Measurements from ENCODE around the gene SMAD5. TPM values are rescaled to one million over a fixed set of nuclear protein-coding genes. Genes with fewer than 3 reads are reported as not detected.

The SMAD5 gene
- polyA plus RNA-seq, 3 donors, result 7.9 to 19.2 (median 17.3) TPM

DNA sequence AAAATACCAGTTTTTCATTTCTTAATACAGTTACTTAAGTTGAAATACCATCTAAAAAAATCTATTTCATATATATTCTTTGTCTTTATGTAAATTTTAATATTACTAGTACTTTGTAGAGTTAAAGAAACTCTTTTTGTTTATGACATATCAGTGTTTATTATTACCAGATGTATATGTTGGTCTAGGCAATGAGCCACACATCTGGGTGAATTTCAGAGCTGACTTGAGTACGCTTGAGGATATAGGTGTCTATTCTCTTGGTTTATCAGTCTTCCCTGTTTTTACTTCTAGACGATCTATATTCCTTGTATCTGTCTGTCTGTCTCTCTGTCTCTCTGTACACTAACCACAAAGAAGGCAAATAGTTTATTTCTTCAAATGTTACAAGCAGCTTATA is 2.9 kb downstream of the SMAD5 start:
- Histone ChIP-seq H3K79me2 (ENCODE audit: insufficient read depth, low read length) (peaks cover 78% of the 10 kb centered on the region), H3K9ac (ENCODE audit: insufficient read depth, low read length, poor library complexity, severe bottlenecking) (no peak overlapping the region), H3K4me3 (replicated peaks in 1 of 3; ENCODE audit: low read depth in 2 of 3, low read length in 3 of 3) (no peak overlapping the region), H3K9me3 (replicated peaks in 1 of 2; ENCODE audit: control insufficient read depth in 1 of 2, insufficient read depth in 1 of 2, low read length in 2 of 2) (no peaks in the 10 kb centered on the region), H3K4me2 (replicated peaks; ENCODE audit: extremely low read depth, low read length, poor library complexity, severe bottlenecking) (no peak overlapping the region), H3K4me1 (ENCODE audit: control insufficient read depth in 1 of 2, insufficient read depth in 2 of 2, low read length in 2 of 2) (peaks cover 9 to 22% of the 10 kb centered on the region in 2 donors), H3K36me3 (replicated peaks in 1 of 2; ENCODE audit: control insufficient read depth in 1 of 2, insufficient read depth in 2 of 2, low read length in 2 of 2) (no peaks in the 10 kb centered on the region), H2AFZ (ENCODE audit: insufficient read depth, low read depth, low read length, poor library complexity, severe bottlenecking) (no peak overlapping the region), H3K27me3 (ENCODE audit: control insufficient read depth in 2 of 2, insufficient read depth in 2 of 2, low read length in 2 of 2) (peaks cover 0 to 4% of the 10 kb centered on the region in 2 donors), H4K20me1 (ENCODE audit: insufficient read depth, low read length) (peaks cover 65% of the 10 kb centered on the region), H3K27ac (ENCODE audit: low read depth in 1 of 2, low read length in 2 of 2) (no peak overlapping the region)
- H3K4me3 Mint-ChIP-seq, result no peak overlapping the region
- no CpG with 5 or more reads among the region's 2 CpGs for WGBS (ENCODE audit: insufficient coverage)
- peaks cover 3 to 11% (median 3%) of the 10 kb centered on the region in 3 donors for H3K27me3 Mint-ChIP-seq (ENCODE audit: low read depth in 3 of 3)
- H3K4me1 Mint-ChIP-seq, result peaks cover 37% of the 10 kb centered on the region
- peaks cover 0 to 6% of the 10 kb centered on the region in 2 donors for H3K36me3 Mint-ChIP-seq
- intact Hi-C loops (cut with micrococcal nuclease), result no loop called here
- TF ChIP-seq, protein P1, sequence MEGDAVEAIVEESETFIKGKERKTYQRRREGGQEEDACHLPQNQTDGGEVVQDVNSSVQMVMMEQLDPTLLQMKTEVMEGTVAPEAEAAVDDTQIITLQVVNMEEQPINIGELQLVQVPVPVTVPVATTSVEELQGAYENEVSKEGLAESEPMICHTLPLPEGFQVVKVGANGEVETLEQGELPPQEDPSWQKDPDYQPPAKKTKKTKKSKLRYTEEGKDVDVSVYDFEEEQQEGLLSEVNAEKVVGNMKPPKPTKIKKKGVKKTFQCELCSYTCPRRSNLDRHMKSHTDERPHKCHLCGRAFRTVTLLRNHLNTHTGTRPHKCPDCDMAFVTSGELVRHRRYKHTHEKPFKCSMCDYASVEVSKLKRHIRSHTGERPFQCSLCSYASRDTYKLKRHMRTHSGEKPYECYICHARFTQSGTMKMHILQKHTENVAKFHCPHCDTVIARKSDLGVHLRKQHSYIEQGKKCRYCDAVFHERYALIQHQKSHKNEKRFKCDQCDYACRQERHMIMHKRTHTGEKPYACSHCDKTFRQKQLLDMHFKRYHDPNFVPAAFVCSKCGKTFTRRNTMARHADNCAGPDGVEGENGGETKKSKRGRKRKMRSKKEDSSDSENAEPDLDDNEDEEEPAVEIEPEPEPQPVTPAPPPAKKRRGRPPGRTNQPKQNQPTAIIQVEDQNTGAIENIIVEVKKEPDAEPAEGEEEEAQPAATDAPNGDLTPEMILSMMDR (IDR thresholded peaks at IDR 0.05), result no peak
- no peak overlapping the region for H3K27ac Mint-ChIP-seq
- peaks cover 0 to 2% (median 0%) of the 10 kb centered on the region in 7 donors for H3K9me3 Mint-ChIP-seq
- no peak for DNase-seq

DNA sequence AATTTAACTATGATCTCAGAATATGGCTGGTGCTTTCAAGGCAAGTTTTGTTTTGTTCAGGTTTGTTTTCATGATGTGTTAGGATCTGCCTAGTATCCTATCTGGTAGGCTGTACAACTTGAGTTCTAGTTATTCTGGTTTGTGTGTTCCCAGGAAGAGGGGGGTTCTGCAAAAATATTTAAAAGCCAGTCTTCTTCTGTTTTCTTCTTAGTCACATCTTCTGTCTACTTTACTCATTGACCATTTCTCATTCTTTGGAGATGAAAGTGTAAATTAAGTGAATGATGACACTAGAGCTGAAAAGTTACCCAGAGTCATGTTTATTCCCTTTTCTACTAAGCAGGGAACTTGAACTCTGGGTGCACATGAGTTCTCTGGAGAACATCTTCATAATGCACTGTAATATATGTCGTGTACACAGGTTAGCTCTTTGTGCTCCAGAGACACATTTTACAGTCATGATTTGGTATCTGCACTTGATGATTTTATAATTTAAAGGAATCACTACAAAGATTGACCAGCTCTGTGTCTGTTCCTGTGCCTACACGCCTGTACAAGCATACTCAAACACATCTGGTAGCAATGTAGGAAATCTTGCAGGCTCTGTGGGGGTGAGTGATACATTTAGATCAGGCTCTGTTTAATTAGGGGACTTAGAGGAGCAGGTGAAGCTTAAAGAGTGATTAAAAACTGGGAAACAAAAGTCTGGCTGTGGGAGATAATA is 5.0 kb downstream of the SMAD5 start:
- no peaks in the 10 kb centered on the region for H3K36me3 ChIP-seq (replicated peaks in 1 of 2; ENCODE audit: control insufficient read depth in 1 of 2, insufficient read depth in 2 of 2, low read length in 2 of 2)
- TF ChIP-seq, protein P1 (IDR thresholded peaks at IDR 0.05), result no peak
- intact Hi-C loops (cut with micrococcal nuclease), result no loop called here
- peaks cover 4 to 16% of the 10 kb centered on the region in 2 donors for H3K4me1 ChIP-seq (ENCODE audit: control insufficient read depth in 1 of 2, insufficient read depth in 2 of 2, low read length in 2 of 2)
- peaks cover 0 to 6% of the 10 kb centered on the region in 2 donors for H3K36me3 Mint-ChIP-seq
- H3K9me3 ChIP-seq (replicated peaks in 1 of 2; ENCODE audit: control insufficient read depth in 1 of 2, insufficient read depth in 1 of 2, low read length in 2 of 2), result no peaks in the 10 kb centered on the region
- peaks cover 99% of the 10 kb centered on the region for H3K79me2 ChIP-seq (ENCODE audit: insufficient read depth, low read length)
- no peak overlapping the region for H3K4me3 ChIP-seq (replicated peaks in 1 of 3; ENCODE audit: low read depth in 2 of 3, low read length in 3 of 3)
- H3K27ac Mint-ChIP-seq, result no peak overlapping the region
- H3K9me3 Mint-ChIP-seq, result peaks cover 0 to 2% (median 0%) of the 10 kb centered on the region in 7 donors
- no peak for DNase-seq
- peaks cover 28% of the 10 kb centered on the region for H3K4me1 Mint-ChIP-seq
- no peak overlapping the region for H2AFZ ChIP-seq (ENCODE audit: insufficient read depth, low read depth, low read length, poor library complexity, severe bottlenecking)
- H3K4me3 Mint-ChIP-seq, result no peak overlapping the region
- no peak overlapping the region for H3K27ac ChIP-seq (ENCODE audit: low read depth in 1 of 2, low read length in 2 of 2)
- H3K27me3 Mint-ChIP-seq (ENCODE audit: low read depth in 3 of 3), result no peaks in the 10 kb centered on the region
- H3K27me3 ChIP-seq (ENCODE audit: control insufficient read depth in 2 of 2, insufficient read depth in 2 of 2, low read length in 2 of 2), result no peaks in the 10 kb centered on the region
- peaks cover 85% of the 10 kb centered on the region for H4K20me1 ChIP-seq (ENCODE audit: insufficient read depth, low read length)
- H3K4me2 ChIP-seq (replicated peaks; ENCODE audit: extremely low read depth, low read length, poor library complexity, severe bottlenecking), result no peak overlapping the region
- H3K9ac ChIP-seq (ENCODE audit: insufficient read depth, low read length, poor library complexity, severe bottlenecking), result no peak overlapping the region
- WGBS (ENCODE audit: insufficient coverage), result no CpG with 5 or more reads among the region's 2 CpGs

All from CD14-positive monocyte (primary cell).